ENCODE measurements around the gene ANKRD34C.
"Not testable (repeated sequence)": the region's sequence is repeated elsewhere in the genome, so short reads cannot be mapped to it uniquely, and the experiment has no call there.

ANKRD34C gene

GRCh38 chr15:79311901-79312553 is 29.5 kb downstream of the ANKRD34C start:
- DNase-seq = no peak

- DNase-seq = no peak
Measured at GRCh38 chr15:79314186-79314585, 31.7 kb downstream of the ANKRD34C start.

GRCh38 chr15:79314811-79315210 is 32.3 kb downstream of the ANKRD34C start:
- no peak for DNase-seq

GRCh38 chr15:79315623-79316328 is 33.3 kb downstream of the ANKRD34C start:
- no peak for DNase-seq

- DNase-seq = no peak
Measured at GRCh38 chr15:79316864-79317263, 34.3 kb downstream of the ANKRD34C start.

- not testable (repeated sequence) for DNase-seq
Measured at GRCh38 chr15:79319973-79320372, 37.5 kb downstream of the ANKRD34C start.

- DNase-seq = no peak
Measured at GRCh38 chr15:79321876-79322275, 39.4 kb downstream of the ANKRD34C start.

- no peak for DNase-seq
Measured at GRCh38 chr15:79322306-79322705, 39.8 kb downstream of the ANKRD34C start.

- no peak for DNase-seq
Measured at GRCh38 chr15:79322945-79323344, 40.4 kb downstream of the ANKRD34C start.

GRCh38 chr15:79329171-79329611 is 46.7 kb downstream of the ANKRD34C start:
- no peak for DNase-seq
